ENCODE results near the gene PET100. TPM values are rescaled to one million over a fixed set of nuclear protein-coding genes. Genes with fewer than 3 reads are reported as not detected.

PET100 gene
- total RNA-seq, 1 donor from 2014 or later, result 123 TPM

- peaks cover 23% of the 10 kb centered on the region for H3K36me3 Mint-ChIP-seq (ENCODE audit: low read depth)
- peaks cover 14% of the 10 kb centered on the region for H3K27me3 Mint-ChIP-seq
- ATAC-seq (ENCODE audit: low read depth) (peak; percentile 62), DNase-seq (peak; percentile 54)
- no peaks in the 10 kb centered on the region for H3K9me3 Mint-ChIP-seq
- intact Hi-C loops (cut with micrococcal nuclease), result loop anchor here (1.0 to 10.0 kb wide), 5 partner anchors 120 to 324 kb away; partner anchors contain the start of gene MAP2K7
- peak overlapping the region; percentile 93 for H3K4me3 Mint-ChIP-seq
- peaks cover 59% of the 10 kb centered on the region for H3K4me1 Mint-ChIP-seq
- TF ChIP-seq CTCF (IDR thresholded peaks at IDR 0.05), result no peak
- H3K27ac Mint-ChIP-seq, result peak overlapping the region; percentile 78
- ChIA-PET CTCF (interaction anchor here (0.9 to 3.1 kb wide), 3 partner anchors 111 to 577 kb away, joined by 4 to 29 read pairs (median 11); no protein-coding TSS in a partner anchor), POLR2A (interaction anchor here (0.5 to 2.2 kb wide), 6 partner anchors 26 to 242 kb away, joined by 3 to 45 read pairs (median 3); no protein-coding TSS in a partner anchor)
Measured at GRCh38 chr19:7678971-7679751, 49.6 kb downstream of the PET100 start.

- ChIA-PET POLR2A (interaction anchor here (0.6 to 2.2 kb wide), 25 partner anchors 9 to 240 kb away, joined by 3 to 45 read pairs (median 5); partner anchors contain the start of genes CD209, FCER2, MAP2K7 and PET100), CTCF (interaction anchor here (0.8 to 2.5 kb wide), 23 partner anchors 11 to 326 kb away, joined by 3 to 64 read pairs (median 6); partner anchors contain the start of gene FCER2)
- DNase-seq (no peak), ATAC-seq (ENCODE audit: low read depth) (no peak)
- Mint-ChIP-seq H3K36me3 (ENCODE audit: low read depth) (peaks cover 25% of the 10 kb centered on the region), H3K9me3 (no peaks in the 10 kb centered on the region), H3K4me1 (peaks cover 56% of the 10 kb centered on the region), H3K27me3 (peaks cover 14% of the 10 kb centered on the region), H3K27ac (peak overlapping the region; percentile 78), H3K4me3 (peak overlapping the region; percentile 93)
- TF ChIP-seq CTCF (IDR thresholded peaks at IDR 0.05), result no peak
- intact Hi-C loops (cut with micrococcal nuclease), result loop anchor here (1.0 to 10.0 kb wide), 12 partner anchors 28 to 581 kb away; partner anchors contain the start of genes MAP2K7, SNAPC2 and STXBP2
Measured at GRCh38 chr19:7679771-7680605, 50.4 kb downstream of the PET100 start.

GRCh38 chr19:7680606-7681339, 51.2 kb downstream of the PET100 start, which contains the start of gene TRAPPC5:
TRAPPC5 (plus strand) TSS chr19:7680833; CDS start chr19:7682254, 1,421 bp downstream.
- ChIA-PET POLR2A (interaction anchor here (0.5 to 2.3 kb wide), 32 partner anchors 8 to 784 kb away, joined by 3 to 45 read pairs (median 6); partner anchors contain the start of genes CD209, FCER2, MAP2K7 and PET100), CTCF (interaction anchor here (0.6 to 2.5 kb wide), 41 partner anchors 10 to 582 kb away, joined by 3 to 64 read pairs (median 4); partner anchors contain the start of genes CD209, FCER2, PET100 and RETN)
- Mint-ChIP-seq H3K4me1 (peaks cover 61% of the 10 kb centered on the region), H3K9me3 (no peaks in the 10 kb centered on the region), H3K4me3 (peak within 1 kb of the TSS; percentile 93), H3K27ac (peak within 1 kb of the TSS; percentile 93), H3K36me3 (ENCODE audit: low read depth) (peaks cover 31% of the 10 kb centered on the region), H3K27me3 (peaks cover 14% of the 10 kb centered on the region)
- peak; percentile 91 for DNase-seq
- TF ChIP-seq CTCF (IDR thresholded peaks at IDR 0.05), result peak; percentile 78
- peak; percentile 53 for ATAC-seq (ENCODE audit: low read depth)
- intact Hi-C loops (cut with micrococcal nuclease), result loop anchor here (1.0 to 5.0 kb wide), 12 partner anchors 14 to 582 kb away; partner anchors contain the start of genes SNAPC2 and STXBP2

Other genes with a start within 250 kb of the PET100 start
- 0.61 and 1.0 TPM in 2 replicates for gene PEX11G, start 140.8 kb upstream of the PET100 start, total RNA-seq
- gene ZNF358, start 113.7 kb upstream of the PET100 start, total RNA-seq, result 13.5 and 16.9 TPM in 2 replicates
- gene MCOLN1, start 107.2 kb upstream of the PET100 start, total RNA-seq, result 13.4 and 13.7 TPM in 2 replicates
- gene PNPLA6, start 94.1 kb upstream of the PET100 start, total RNA-seq, result 110 and 116 TPM in 2 replicates
- gene CAMSAP3, start 33.9 kb upstream of the PET100 start, total RNA-seq, result 0.64 and 0.80 TPM in 2 replicates
- gene XAB2, start 248 bp upstream of the PET100 start, total RNA-seq, result 47.4 and 51.8 TPM in 2 replicates
- 2.1 and 2.8 TPM in 2 replicates for gene PCP2, start 3.9 kb downstream of the PET100 start, total RNA-seq
- 147 and 176 TPM in 2 replicates for gene STXBP2, start 7.3 kb downstream of the PET100 start, total RNA-seq
- not detected in 2 replicates for gene RETN, start 39.3 kb downstream of the PET100 start, total RNA-seq
- gene MCEMP1, start 47.3 kb downstream of the PET100 start, total RNA-seq, result not detected in 2 replicates
- gene TRAPPC5, start 51.0 kb downstream of the PET100 start, total RNA-seq, result 110 and 123 TPM in 2 replicates
- gene FCER2, start 72.3 kb downstream of the PET100 start, total RNA-seq, result 191 and 193 TPM in 2 replicates
- gene CLEC4G, start 102.3 kb downstream of the PET100 start, total RNA-seq, result 0.55 and 0.78 TPM in 2 replicates
- 0.11 and 0.24 TPM in 2 replicates for gene CD209, start 117.7 kb downstream of the PET100 start, total RNA-seq
- 1.3 and 2.0 TPM in 2 replicates for gene CLEC4M, start 133.4 kb downstream of the PET100 start, total RNA-seq
- gene EVI5L, start 200.4 kb downstream of the PET100 start, total RNA-seq, result 9.2 and 12.8 TPM in 2 replicates
- gene PRR36, start 244.6 kb downstream of the PET100 start, total RNA-seq, result not detected in 2 replicates